Sigmoid colon (tissue), 4 donors: Measurements from ENCODE around the gene NOMO2.
"Not testable (repeated sequence)": the region's sequence is repeated elsewhere in the genome, so short reads cannot be mapped to it uniquely, and the experiment has no call there.

Experiments used
- EP300 ChIP-seq, 4 donors: sonication (generic); formaldehyde crosslinking; IDR thresholded peaks; one replicate each; pipeline ENCODE4 v1.6.1; 2017; ENCODE audit warnings: antibody characterized with exemption in 4 of 4
- POLR2A ChIP-seq, 2 donors: fragments of 450-650 bp; IDR thresholded peaks; one replicate each; pipeline ENCODE4 v1.6.1; 2016; ENCODE audit warnings: antibody characterized with exemption in 2 of 2, mild to moderate bottlenecking in 2 of 2, moderate library complexity in 2 of 2
- POLR2AphosphoS5 ChIP-seq, 4 donors: sonication (generic); formaldehyde crosslinking; IDR thresholded peaks; one replicate each; pipeline ENCODE4 v1.6.1; 2017; ENCODE audit warnings: antibody characterized with exemption in 4 of 4
- TF ChIP-seq, protein P1 (sequence below), 4 experiments: fragments of 450-650 bp in 3 of 4; fragments of 200-600 bp in 1 of 4; IDR thresholded peaks; one replicate each; pipeline ENCODE4 v1.5.1; 2016 to 2019; ENCODE audit warnings: antibody characterized with exemption in 4 of 4, mild to moderate bottlenecking in 3 of 4, moderate library complexity in 2 of 4

DNA sequence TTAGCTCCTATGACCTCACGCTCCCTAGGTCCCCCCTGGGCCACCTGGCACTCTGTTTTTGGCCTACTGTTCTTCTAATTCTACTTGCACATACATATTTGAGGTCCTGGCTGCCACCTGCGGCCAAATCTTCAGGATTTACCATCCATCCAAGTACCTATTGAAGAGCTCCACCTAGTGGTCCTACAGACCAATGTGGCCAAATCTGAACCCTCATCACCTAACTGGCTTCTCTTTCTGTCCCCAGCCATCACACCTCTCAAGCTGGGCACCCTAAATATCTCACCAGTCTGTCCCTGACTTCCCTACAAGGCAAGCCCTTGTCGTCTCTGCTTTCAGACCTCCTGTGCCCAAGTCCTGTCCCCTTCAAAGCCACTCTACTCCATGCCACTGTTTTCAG is 24.9 kb downstream of the NOMO2 start:
- TF ChIP-seq, protein P1, sequence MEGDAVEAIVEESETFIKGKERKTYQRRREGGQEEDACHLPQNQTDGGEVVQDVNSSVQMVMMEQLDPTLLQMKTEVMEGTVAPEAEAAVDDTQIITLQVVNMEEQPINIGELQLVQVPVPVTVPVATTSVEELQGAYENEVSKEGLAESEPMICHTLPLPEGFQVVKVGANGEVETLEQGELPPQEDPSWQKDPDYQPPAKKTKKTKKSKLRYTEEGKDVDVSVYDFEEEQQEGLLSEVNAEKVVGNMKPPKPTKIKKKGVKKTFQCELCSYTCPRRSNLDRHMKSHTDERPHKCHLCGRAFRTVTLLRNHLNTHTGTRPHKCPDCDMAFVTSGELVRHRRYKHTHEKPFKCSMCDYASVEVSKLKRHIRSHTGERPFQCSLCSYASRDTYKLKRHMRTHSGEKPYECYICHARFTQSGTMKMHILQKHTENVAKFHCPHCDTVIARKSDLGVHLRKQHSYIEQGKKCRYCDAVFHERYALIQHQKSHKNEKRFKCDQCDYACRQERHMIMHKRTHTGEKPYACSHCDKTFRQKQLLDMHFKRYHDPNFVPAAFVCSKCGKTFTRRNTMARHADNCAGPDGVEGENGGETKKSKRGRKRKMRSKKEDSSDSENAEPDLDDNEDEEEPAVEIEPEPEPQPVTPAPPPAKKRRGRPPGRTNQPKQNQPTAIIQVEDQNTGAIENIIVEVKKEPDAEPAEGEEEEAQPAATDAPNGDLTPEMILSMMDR (IDR thresholded peaks at IDR 0.05), result peak in 1 of 4 experiments; percentile 17
- not testable (repeated sequence) for TF ChIP-seq POLR2A, POLR2AphosphoS5, EP300 (IDR thresholded peaks at IDR 0.05)
